GM12878 (cell line): Measurements from ENCODE around the gene KAT2B. TPM values are rescaled to one million over a fixed set of nuclear protein-coding genes. Genes with fewer than 3 reads are reported as not detected.

Experiments
- BRCA1 ChIP-seq: IDR thresholded peaks from 2 replicates; pipeline ENCODE4 v1.6.1; 2011; ENCODE audit warnings: low read depth, low read length, improper control_type of control experiment
- CREM ChIP-seq: IDR thresholded peaks from 2 replicates; pipeline ENCODE4 v1.6.1; 2014; ENCODE audit warnings: antibody characterized with exemption, low read depth
- DPF2 ChIP-seq: fragments of 450-650 bp; IDR thresholded peaks from 2 replicates; pipeline ENCODE4 v1.6.1; 2017; ENCODE audit warnings: mild to moderate bottlenecking
- EED ChIP-seq: sonication (generic); IDR thresholded peaks from 2 replicates; pipeline ENCODE4 v1.6.1; 2016; ENCODE audit warnings: antibody characterized with exemption, low read depth
- FOXK2 ChIP-seq: fragments of 450-650 bp; IDR thresholded peaks from 2 replicates; pipeline ENCODE4 v1.6.1; 2017; ENCODE audit warnings: mild to moderate bottlenecking, moderate library complexity
- GABPA ChIP-seq: IDR thresholded peaks from 2 replicates; pipeline ENCODE4 v1.6.1; 2014; ENCODE audit warnings: antibody characterized with exemption, low read depth, mild to moderate bottlenecking, inconsistent platforms
- IRF4 ChIP-seq: IDR thresholded peaks from 2 replicates; pipeline ENCODE4 v1.6.1; 2011; ENCODE audit warnings: low read depth, low read length
- KAT2A ChIP-seq: conservative IDR thresholded peaks from 2 replicates; pipeline ENCODE4 v1.6.1; 2011; ENCODE audit warnings: low read depth, low read length; ENCODE audit not compliant: control insufficient read depth
- RBBP5 ChIP-seq: fragments of 200-600 bp; sonication (generic); conservative IDR thresholded peaks from 2 replicates; pipeline ENCODE4 v1.6.1; 2016
- RCOR1 ChIP-seq: conservative IDR thresholded peaks from 2 replicates; pipeline ENCODE4 v1.6.1; 2012; ENCODE audit warnings: low read depth, low read length, improper control_type of control experiment
- SREBF1 ChIP-seq: IDR thresholded peaks from 2 replicates; pipeline ENCODE4 v1.6.1; 2012; ENCODE audit warnings: mild to moderate bottlenecking, low read length
- SRF ChIP-seq, 2 experiments: IDR thresholded peaks; 2 replicates each; pipeline ENCODE4 v1.6.1; 2011; ENCODE audit warnings: low read depth in 2 of 2, low read length in 2 of 2, mild to moderate bottlenecking in 1 of 2, moderate library complexity in 1 of 2
- SUZ12 ChIP-seq: fragments of 200-600 bp; sonication (generic); IDR thresholded peaks from one replicate; pipeline ENCODE4 v1.6.1; 2018; ENCODE audit warnings: antibody characterized with exemption, mild to moderate bottlenecking; ENCODE audit not compliant: unreplicated experiment
- TAF1 ChIP-seq: IDR thresholded peaks from 2 replicates; pipeline ENCODE4 v1.6.1; 2011; ENCODE audit warnings: mild to moderate bottlenecking, low read depth, low read length, borderline replicate concordance
- TBL1XR1 ChIP-seq: IDR thresholded peaks from 2 replicates; pipeline ENCODE4 v1.6.1; 2012; ENCODE audit warnings: low read depth, low read length, improper control_type of control experiment
- ZNF622 ChIP-seq: fragments of 450-650 bp; IDR thresholded peaks from 2 replicates; pipeline ENCODE4 v1.6.1; 2017; ENCODE audit warnings: mild to moderate bottlenecking, inconsistent platforms
- ZSCAN29 ChIP-seq: fragments of 450-650 bp; IDR thresholded peaks from 2 replicates; pipeline ENCODE4 v1.6.1; 2017; ENCODE audit warnings: mild to moderate bottlenecking, moderate library complexity
- polyA plus RNA-seq, 11 experiments: library from polyadenylated mRNA; depleted of rRNA in 4 of 11; unstranded in 6 of 11; stranded (reverse) in 5 of 11; fragments of >200 nt; fragmentation: Nextera tagmentation in 4 of 11; fragmentation: Illumina TruSeq in 1 of 11; extraction: Ambion mirVana in 4 of 11; extraction: Trizol in 1 of 11; gene quantifications; 1 replicate in 1 of 11; 2 replicates in 10 of 11; pipeline versions ENCODE4 v1.2.1 to v1.2.3, GENCODE V29; 2011 to 2016; ENCODE audit warnings: inconsistent platforms in 2 of 11, missing spikeins in 2 of 11, low read depth in 1 of 11
- total RNA-seq, 4 experiments: library from RNA; depleted of rRNA in 3 of 4; stranded (reverse); fragments of >200 nt in 3 of 4; fragmentation: Illumina TruSeq in 1 of 4; extraction: Trizol in 1 of 4; gene quantifications; 2 replicates each; pipeline versions ENCODE4 v1.2.1 to v1.2.3, GENCODE V29; 2013 to 2021
- TF ChIP-seq, protein P1 (sequence below): IDR thresholded peaks from 2 replicates; pipeline ENCODE4 v1.6.1; 2012; ENCODE audit warnings: mild to moderate bottlenecking, low read depth, low read length
- TF ChIP-seq, protein P2 (sequence below): IDR thresholded peaks from 2 replicates; pipeline ENCODE4 v1.6.1; 2012; ENCODE audit warnings: low read depth, low read length, improper control_type of control experiment
- TF ChIP-seq, protein P3 (sequence below): fragments of 450-650 bp; IDR thresholded peaks from 2 replicates; pipeline ENCODE4 v1.6.1; 2017; ENCODE audit warnings: mild to moderate bottlenecking, moderate library complexity
- TF ChIP-seq, protein P4 (sequence below): IDR thresholded peaks from 2 replicates; pipeline ENCODE4 v1.6.1; 2011; ENCODE audit warnings: low read depth, low read length, improper control_type of control experiment, borderline replicate concordance

KAT2B gene
- total and polyA plus RNA-seq, 10 of the 15 experiments (the other 5 are each of a cell fraction or from before 2014, with no cell fraction given): 2.9 to 15.2 (median 10.2) TPM

DNA sequence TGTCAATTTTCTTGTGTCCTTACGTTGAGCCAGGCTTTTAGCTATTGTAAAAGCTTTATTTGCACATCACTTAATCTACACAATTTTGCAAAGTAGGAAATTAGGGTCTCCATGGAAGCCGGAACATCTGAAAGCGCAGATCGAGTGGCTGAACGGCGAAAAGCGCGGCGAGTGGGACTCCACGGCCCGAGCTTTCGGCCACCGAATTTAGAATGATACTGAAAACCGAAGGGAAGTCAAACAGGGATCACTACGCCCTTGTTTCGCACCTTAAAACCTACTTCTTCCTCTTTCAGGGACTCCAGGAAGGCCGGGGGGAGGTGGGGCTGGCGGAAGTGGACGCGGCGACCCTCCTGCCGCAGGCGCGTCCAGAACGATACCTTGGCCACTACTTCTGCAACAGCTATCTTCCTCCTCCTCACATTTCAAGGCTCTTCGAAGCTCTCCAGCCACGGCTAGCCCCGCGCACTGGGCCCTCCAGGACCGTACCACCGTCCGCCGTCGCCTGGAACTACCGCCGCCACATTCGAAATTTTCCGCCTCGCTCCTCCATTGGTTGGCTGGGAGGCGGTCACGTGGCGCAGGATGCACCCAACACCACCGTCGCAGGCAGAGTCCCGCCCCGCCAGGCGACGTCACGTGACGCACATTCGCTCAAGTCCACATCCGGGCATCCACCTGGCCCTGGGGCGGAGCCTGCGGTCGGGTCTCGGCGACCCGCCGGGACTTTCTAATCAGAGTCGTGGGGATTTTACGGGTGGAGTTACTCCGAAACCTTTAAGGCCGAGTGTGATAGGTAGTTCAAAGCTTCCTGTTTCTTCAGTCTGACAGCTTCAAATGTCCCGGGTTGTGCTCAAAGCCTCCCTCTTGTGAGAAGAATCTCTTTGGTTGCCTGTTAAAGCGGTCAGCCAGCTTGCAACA lies 145.7 kb downstream of the KAT2B start, which contains the start of gene SGO1 (continued):
- TF ChIP-seq, protein P1, sequence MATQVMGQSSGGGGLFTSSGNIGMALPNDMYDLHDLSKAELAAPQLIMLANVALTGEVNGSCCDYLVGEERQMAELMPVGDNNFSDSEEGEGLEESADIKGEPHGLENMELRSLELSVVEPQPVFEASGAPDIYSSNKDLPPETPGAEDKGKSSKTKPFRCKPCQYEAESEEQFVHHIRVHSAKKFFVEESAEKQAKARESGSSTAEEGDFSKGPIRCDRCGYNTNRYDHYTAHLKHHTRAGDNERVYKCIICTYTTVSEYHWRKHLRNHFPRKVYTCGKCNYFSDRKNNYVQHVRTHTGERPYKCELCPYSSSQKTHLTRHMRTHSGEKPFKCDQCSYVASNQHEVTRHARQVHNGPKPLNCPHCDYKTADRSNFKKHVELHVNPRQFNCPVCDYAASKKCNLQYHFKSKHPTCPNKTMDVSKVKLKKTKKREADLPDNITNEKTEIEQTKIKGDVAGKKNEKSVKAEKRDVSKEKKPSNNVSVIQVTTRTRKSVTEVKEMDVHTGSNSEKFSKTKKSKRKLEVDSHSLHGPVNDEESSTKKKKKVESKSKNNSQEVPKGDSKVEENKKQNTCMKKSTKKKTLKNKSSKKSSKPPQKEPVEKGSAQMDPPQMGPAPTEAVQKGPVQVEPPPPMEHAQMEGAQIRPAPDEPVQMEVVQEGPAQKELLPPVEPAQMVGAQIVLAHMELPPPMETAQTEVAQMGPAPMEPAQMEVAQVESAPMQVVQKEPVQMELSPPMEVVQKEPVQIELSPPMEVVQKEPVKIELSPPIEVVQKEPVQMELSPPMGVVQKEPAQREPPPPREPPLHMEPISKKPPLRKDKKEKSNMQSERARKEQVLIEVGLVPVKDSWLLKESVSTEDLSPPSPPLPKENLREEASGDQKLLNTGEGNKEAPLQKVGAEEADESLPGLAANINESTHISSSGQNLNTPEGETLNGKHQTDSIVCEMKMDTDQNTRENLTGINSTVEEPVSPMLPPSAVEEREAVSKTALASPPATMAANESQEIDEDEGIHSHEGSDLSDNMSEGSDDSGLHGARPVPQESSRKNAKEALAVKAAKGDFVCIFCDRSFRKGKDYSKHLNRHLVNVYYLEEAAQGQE: no peak
- no peak for TF ChIP-seq TBL1XR1
- TF ChIP-seq RCOR1: 0 out of 2 replicates have a peak, but pooled peaks have one; percentile 11
- TF ChIP-seq FOXK2: peak; percentile 89
- no peak for TF ChIP-seq ZSCAN29
- TF ChIP-seq, protein P2, sequence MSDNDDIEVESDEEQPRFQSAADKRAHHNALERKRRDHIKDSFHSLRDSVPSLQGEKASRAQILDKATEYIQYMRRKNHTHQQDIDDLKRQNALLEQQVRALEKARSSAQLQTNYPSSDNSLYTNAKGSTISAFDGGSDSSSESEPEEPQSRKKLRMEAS: peak; percentile 100
- no peak for TF ChIP-seq IRF4
- TF ChIP-seq SREBF1: no peak
- TF ChIP-seq KAT2A: no peak
- TF ChIP-seq, protein P3, sequence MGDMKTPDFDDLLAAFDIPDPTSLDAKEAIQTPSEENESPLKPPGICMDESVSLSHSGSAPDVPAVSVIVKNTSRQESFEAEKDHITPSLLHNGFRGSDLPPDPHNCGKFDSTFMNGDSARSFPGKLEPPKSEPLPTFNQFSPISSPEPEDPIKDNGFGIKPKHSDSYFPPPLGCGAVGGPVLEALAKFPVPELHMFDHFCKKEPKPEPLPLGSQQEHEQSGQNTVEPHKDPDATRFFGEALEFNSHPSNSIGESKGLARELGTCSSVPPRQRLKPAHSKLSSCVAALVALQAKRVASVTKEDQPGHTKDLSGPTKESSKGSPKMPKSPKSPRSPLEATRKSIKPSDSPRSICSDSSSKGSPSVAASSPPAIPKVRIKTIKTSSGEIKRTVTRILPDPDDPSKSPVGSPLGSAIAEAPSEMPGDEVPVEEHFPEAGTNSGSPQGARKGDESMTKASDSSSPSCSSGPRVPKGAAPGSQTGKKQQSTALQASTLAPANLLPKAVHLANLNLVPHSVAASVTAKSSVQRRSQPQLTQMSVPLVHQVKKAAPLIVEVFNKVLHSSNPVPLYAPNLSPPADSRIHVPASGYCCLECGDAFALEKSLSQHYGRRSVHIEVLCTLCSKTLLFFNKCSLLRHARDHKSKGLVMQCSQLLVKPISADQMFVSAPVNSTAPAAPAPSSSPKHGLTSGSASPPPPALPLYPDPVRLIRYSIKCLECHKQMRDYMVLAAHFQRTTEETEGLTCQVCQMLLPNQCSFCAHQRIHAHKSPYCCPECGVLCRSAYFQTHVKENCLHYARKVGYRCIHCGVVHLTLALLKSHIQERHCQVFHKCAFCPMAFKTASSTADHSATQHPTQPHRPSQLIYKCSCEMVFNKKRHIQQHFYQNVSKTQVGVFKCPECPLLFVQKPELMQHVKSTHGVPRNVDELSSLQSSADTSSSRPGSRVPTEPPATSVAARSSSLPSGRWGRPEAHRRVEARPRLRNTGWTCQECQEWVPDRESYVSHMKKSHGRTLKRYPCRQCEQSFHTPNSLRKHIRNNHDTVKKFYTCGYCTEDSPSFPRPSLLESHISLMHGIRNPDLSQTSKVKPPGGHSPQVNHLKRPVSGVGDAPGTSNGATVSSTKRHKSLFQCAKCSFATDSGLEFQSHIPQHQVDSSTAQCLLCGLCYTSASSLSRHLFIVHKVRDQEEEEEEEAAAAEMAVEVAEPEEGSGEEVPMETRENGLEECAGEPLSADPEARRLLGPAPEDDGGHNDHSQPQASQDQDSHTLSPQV: no peak
- no peak for TF ChIP-seq SUZ12
- no peak; the same call in 1 of the 2 replicates for TF ChIP-seq EED
- TF ChIP-seq DPF2: peak; percentile 58; the same call in 1 of the 2 replicates
- TF ChIP-seq, protein P4, sequence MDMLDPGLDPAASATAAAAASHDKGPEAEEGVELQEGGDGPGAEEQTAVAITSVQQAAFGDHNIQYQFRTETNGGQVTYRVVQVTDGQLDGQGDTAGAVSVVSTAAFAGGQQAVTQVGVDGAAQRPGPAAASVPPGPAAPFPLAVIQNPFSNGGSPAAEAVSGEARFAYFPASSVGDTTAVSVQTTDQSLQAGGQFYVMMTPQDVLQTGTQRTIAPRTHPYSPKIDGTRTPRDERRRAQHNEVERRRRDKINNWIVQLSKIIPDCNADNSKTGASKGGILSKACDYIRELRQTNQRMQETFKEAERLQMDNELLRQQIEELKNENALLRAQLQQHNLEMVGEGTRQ: peak; percentile 100
- no peak for TF ChIP-seq ZNF622
- TF ChIP-seq TAF1: peak; percentile 86
- TF ChIP-seq CREM: peak; percentile 76; the same call in 1 of the 2 replicates
- no peak for TF ChIP-seq SRF (IDR thresholded peaks at IDR 0.05; ENCODE audit: low read depth in 2 of 2, low read length in 2 of 2)
- no peak for TF ChIP-seq BRCA1
- no peak for TF ChIP-seq RBBP5
- peak; percentile 55; the same call in 1 of the 2 replicates for TF ChIP-seq GABPA
